IPS DF 6.9 (cell line): ENCODE data around the gene TECR.
"Not testable (repeated sequence)": the region's sequence is repeated elsewhere in the genome, so short reads cannot be mapped to it uniquely, and the experiment has no call there.

Source experiments
- DNase-seq: peaks from one replicate; pipeline ENCODE4 v3.0.0-alpha.2; 2013; ENCODE audit warnings: low read depth, low spot score
- H3K27ac ChIP-seq: one replicate; pipeline ENCODE4 v1.5.1; 2013; ENCODE audit warnings: low read length, control low read depth
- H3K27me3 ChIP-seq: 2 replicates; pipeline ENCODE4 v1.6.1; 2013; ENCODE audit warnings: mild to moderate bottlenecking, low read length; ENCODE audit not compliant: control insufficient read depth, insufficient read depth
- H3K36me3 ChIP-seq: 2 replicates; pipeline ENCODE4 v1.6.1; 2013; ENCODE audit warnings: low read length; ENCODE audit not compliant: control insufficient read depth, insufficient read depth
- H3K4me1 ChIP-seq: 2 replicates; pipeline ENCODE4 v1.6.1; 2013; ENCODE audit warnings: low read length; ENCODE audit not compliant: control insufficient read depth, insufficient read depth
- H3K4me3 ChIP-seq: 2 replicates; pipeline ENCODE4 v1.5.1; 2013; ENCODE audit warnings: mild to moderate bottlenecking, low read length
- H3K9me3 ChIP-seq: 2 replicates; pipeline ENCODE4 v1.6.1; 2013; ENCODE audit warnings: low read length, inconsistent platforms; ENCODE audit not compliant: control insufficient read depth, insufficient read depth
- WGBS: extraction: QIAGEN DNeasy Blood & Tissue Kit; methylation state at CpG from one replicate; pipeline ENCODE4 v1.1.7; 2013; ENCODE audit warnings: mixed read lengths, missing lambda C conversion rate; ENCODE audit not compliant: insufficient read length, insufficient coverage; 5-methylcytosine and 5-hydroxymethylcytosine counted together

TECR gene

GRCh38 chr19:14562660-14563589 is 33.5 kb downstream of the TECR start:
- H3K4me1 ChIP-seq, result peaks cover 18% of the 10 kb centered on the region
- WGBS, result no CpG with 5 or more reads among the region's 23 CpGs
- H3K27ac ChIP-seq, result no peak overlapping the region
- H3K4me3 ChIP-seq, result no peak overlapping the region
- H3K27me3 ChIP-seq, result no peaks in the 10 kb centered on the region
- DNase-seq, result no peak
- no peaks in the 10 kb centered on the region for H3K9me3 ChIP-seq
- H3K36me3 ChIP-seq, result peaks cover 7% of the 10 kb centered on the region; the same call in 1 of the 2 replicates

- H3K4me1 ChIP-seq, result peaks cover 16% of the 10 kb centered on the region
- no peaks in the 10 kb centered on the region for H3K27me3 ChIP-seq
- DNase-seq, result no peak
- no peak overlapping the region for H3K4me3 ChIP-seq
- no CpG with 5 or more reads among the region's 16 CpGs for WGBS
- no peak overlapping the region for H3K27ac ChIP-seq
- H3K36me3 ChIP-seq, result peaks cover 7% of the 10 kb centered on the region; the same call in 1 of the 2 replicates
- H3K9me3 ChIP-seq, result no peaks in the 10 kb centered on the region
These were observed 34.2 kb downstream of the TECR start for GRCh38 chr19:14563590-14563926.

- Histone ChIP-seq H3K4me1 (peaks cover 14% of the 10 kb centered on the region), H3K36me3 (peaks cover 7% of the 10 kb centered on the region; the same call in 1 of the 2 replicates), H3K27ac (no peak overlapping the region), H3K9me3 (no peaks in the 10 kb centered on the region), H3K4me3 (no peak overlapping the region), H3K27me3 (no peaks in the 10 kb centered on the region)
- DNase-seq, result no peak
- WGBS, result no CpG with 5 or more reads among the region's 33 CpGs
These were observed 34.7 kb downstream of the TECR start for GRCh38 chr19:14563989-14564651.

GRCh38 chr19:14564652-14565297 is 35.4 kb downstream of the TECR start:
- WGBS, result no CpG with 5 or more reads among the region's 22 CpGs
- H3K36me3 ChIP-seq, DNase-seq, H3K9me3 ChIP-seq, H3K4me3 ChIP-seq, H3K27ac ChIP-seq, H3K27me3 ChIP-seq: not testable (repeated sequence)
- H3K4me1 ChIP-seq, result peaks cover 14% of the 10 kb centered on the region

GRCh38 chr19:14565298-14565679 is 35.9 kb downstream of the TECR start:
- Histone ChIP-seq H3K27ac (no peak overlapping the region), H3K27me3 (no peaks in the 10 kb centered on the region), H3K4me1 (peaks cover 13% of the 10 kb centered on the region), H3K9me3 (no peaks in the 10 kb centered on the region), H3K36me3 (peaks cover 7% of the 10 kb centered on the region; the same call in 1 of the 2 replicates), H3K4me3 (no peak overlapping the region)
- no CpG with 5 or more reads among the region's 22 CpGs for WGBS
- no peak for DNase-seq

GRCh38 chr19:14565765-14566711 is 36.6 kb downstream of the TECR start:
- WGBS, result no CpG with 5 or more reads among the region's 31 CpGs

GRCh38 chr19:14566712-14567077 is 37.3 kb downstream of the TECR start:
- peaks cover 13% of the 10 kb centered on the region for H3K4me1 ChIP-seq
- no peak overlapping the region for H3K27ac ChIP-seq
- H3K36me3 ChIP-seq, result peaks cover 7% of the 10 kb centered on the region; the same call in 1 of the 2 replicates
- H3K9me3 ChIP-seq, result no peaks in the 10 kb centered on the region
- H3K27me3 ChIP-seq, result no peaks in the 10 kb centered on the region
- DNase-seq, result no peak
- no peak overlapping the region for H3K4me3 ChIP-seq
- WGBS, result no CpG with 5 or more reads among the region's 18 CpGs

More at GRCh38 chr19:14565765-14566711, 36.6 kb downstream of the TECR start:
- peaks cover 13% of the 10 kb centered on the region for H3K4me1 ChIP-seq
- no peak overlapping the region for H3K27ac ChIP-seq
- peaks cover 7% of the 10 kb centered on the region; the same call in 1 of the 2 replicates for H3K36me3 ChIP-seq
- no peaks in the 10 kb centered on the region for H3K9me3 ChIP-seq
- H3K27me3 ChIP-seq, result no peaks in the 10 kb centered on the region
- no peak overlapping the region for H3K4me3 ChIP-seq
- DNase-seq, result no peak

GRCh38 chr19:14567079-14567478 is 37.7 kb downstream of the TECR start:
- Histone ChIP-seq H3K27ac (no peak overlapping the region), H3K4me1 (peaks cover 13% of the 10 kb centered on the region), H3K9me3 (no peaks in the 10 kb centered on the region), H3K36me3 (peaks cover 7% of the 10 kb centered on the region; the same call in 1 of the 2 replicates), H3K27me3 (no peaks in the 10 kb centered on the region), H3K4me3 (no peak overlapping the region)
- no peak for DNase-seq
- no CpG with 5 or more reads among the region's 11 CpGs for WGBS

- DNase-seq, result no peak
- Histone ChIP-seq H3K9me3 (no peaks in the 10 kb centered on the region), H3K27me3 (no peaks in the 10 kb centered on the region), H3K36me3 (peaks cover 2% of the 10 kb centered on the region; the same call in 1 of the 2 replicates), H3K27ac (no peak overlapping the region), H3K4me3 (peak overlapping the region; percentile 75), H3K4me1 (peaks cover 2% of the 10 kb centered on the region; the same call in 1 of the 2 replicates)
- WGBS, result no CpG with 5 or more reads among the region's 22 CpGs
These were observed 41.6 kb downstream of the TECR start for GRCh38 chr19:14570864-14571527.
